ENCODE measurements around the gene CYP2W1.

DNA sequence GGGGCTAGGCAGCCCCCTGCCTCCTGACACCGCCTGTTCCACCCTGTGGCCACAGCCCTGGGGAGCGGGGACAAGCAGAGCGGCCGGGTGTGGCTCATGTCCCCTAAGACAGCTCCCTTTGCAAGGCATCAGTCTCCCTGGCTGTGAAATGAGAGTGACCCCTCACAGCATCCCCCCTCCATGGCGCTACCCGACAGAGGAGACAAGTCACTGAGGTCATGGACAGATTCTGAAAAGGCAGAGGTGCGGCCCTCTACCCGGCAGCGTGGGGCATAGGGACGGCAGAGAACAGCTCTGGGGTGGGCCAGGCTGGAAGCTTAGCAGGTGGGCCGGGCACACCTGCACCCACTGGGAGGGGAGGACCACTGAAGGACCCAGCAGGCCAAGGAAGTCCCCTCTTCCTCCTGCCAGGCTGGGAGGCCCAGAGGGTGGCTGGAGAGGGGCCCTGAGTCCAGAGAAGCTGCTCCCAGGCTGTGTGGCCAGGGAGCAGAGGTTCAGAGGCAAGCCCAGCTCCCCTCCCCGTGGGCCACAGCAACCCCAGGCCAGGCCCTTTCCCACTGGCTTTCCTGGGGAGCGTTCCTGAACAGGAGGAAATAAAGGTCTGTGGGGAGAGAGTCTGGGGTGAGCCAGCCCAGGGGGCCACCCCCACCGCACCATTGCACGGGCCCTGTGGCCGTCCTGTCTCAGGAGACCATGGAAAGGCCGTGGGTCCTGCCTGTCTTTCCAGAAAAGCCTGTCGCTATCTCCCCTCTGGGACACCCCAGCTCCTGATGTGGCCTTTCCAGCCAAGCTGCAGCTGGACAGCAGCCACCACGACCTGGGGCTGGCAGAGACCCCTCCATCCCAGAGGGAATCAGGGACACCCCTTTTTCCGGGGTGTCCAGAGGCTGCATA, 30.2 kb upstream of the CYP2W1 start:
- TF ChIP-seq POLR2A (IDR thresholded peaks at IDR 0.05), result no peak
- TF ChIP-seq, protein P1, sequence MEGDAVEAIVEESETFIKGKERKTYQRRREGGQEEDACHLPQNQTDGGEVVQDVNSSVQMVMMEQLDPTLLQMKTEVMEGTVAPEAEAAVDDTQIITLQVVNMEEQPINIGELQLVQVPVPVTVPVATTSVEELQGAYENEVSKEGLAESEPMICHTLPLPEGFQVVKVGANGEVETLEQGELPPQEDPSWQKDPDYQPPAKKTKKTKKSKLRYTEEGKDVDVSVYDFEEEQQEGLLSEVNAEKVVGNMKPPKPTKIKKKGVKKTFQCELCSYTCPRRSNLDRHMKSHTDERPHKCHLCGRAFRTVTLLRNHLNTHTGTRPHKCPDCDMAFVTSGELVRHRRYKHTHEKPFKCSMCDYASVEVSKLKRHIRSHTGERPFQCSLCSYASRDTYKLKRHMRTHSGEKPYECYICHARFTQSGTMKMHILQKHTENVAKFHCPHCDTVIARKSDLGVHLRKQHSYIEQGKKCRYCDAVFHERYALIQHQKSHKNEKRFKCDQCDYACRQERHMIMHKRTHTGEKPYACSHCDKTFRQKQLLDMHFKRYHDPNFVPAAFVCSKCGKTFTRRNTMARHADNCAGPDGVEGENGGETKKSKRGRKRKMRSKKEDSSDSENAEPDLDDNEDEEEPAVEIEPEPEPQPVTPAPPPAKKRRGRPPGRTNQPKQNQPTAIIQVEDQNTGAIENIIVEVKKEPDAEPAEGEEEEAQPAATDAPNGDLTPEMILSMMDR (IDR thresholded peaks at IDR 0.05 in 4 of 5, conservative IDR thresholded peaks at IDR 0.05 in 1 of 5), result no peak

All from gastrocnemius medialis (tissue), 4 donors.